Heart right ventricle (tissue), 16 donors: ENCODE measurements around the gene SH3TC1. TPM values are rescaled to one million over a fixed set of nuclear protein-coding genes. Genes with fewer than 3 reads are reported as not detected.

Experiments
- ATAC-seq, 8 donors: fragments of 200-7000 bp; cut with Tn5 transposase; one replicate each; pipeline ENCODE4 v1.9.1; 2020; ENCODE audit warnings: mild to moderate bottlenecking in 8 of 8, moderate library complexity in 8 of 8, moderate number of reproducible peaks in 1 of 8
- DNase-seq, 2 donors: peaks; one replicate each; pipeline ENCODE4 v3.0.0-alpha.2; 2020
- H3K27ac ChIP-seq, 10 donors: fragments of 200-600 bp; sonication (generic) in 2 of 10; one replicate each; pipeline versions ENCODE4 v1.5.0 to v1.8.0; 2020 to 2022; ENCODE audit warnings: mild to moderate bottlenecking in 3 of 10
- H3K27me3 ChIP-seq, 7 donors: fragments of 200-600 bp; one replicate each; pipeline ENCODE4 v1.8.0; 2021 to 2022; ENCODE audit warnings: mild to moderate bottlenecking in 2 of 7
- H3K36me3 ChIP-seq, 9 donors: fragments of 200-600 bp; sonication (generic) in 1 of 9; one replicate each; pipeline versions ENCODE4 v1.5.0 to v1.8.0; 2020 to 2022; ENCODE audit warnings: mild to moderate bottlenecking in 2 of 9
- H3K4me1 ChIP-seq, 9 donors: fragments of 200-600 bp; sonication (generic) in 1 of 9; one replicate each; pipeline versions ENCODE4 v1.5.0 to v1.8.0; 2020 to 2022; ENCODE audit warnings: mild to moderate bottlenecking in 4 of 9
- H3K4me3 ChIP-seq, 10 donors: fragments of 200-600 bp; sonication (generic) in 2 of 10; one replicate each; pipeline versions ENCODE4 v1.5.0 to v1.8.0; 2020 to 2022; ENCODE audit warnings: mild to moderate bottlenecking in 7 of 10, moderate library complexity in 2 of 10
- H3K9me3 ChIP-seq, 11 donors: fragments of 200-600 bp in 10 of 11; sonication (generic) in 2 of 11; one replicate each; pipeline versions ENCODE4 v1.5.0 to v1.8.0; 2013 to 2022; ENCODE audit warnings: mild to moderate bottlenecking in 2 of 11, control low read depth in 1 of 11, moderate library complexity in 1 of 11
- WGBS, 2 donors: extraction: QIAGEN DNeasy Blood & Tissue Kit; methylation state at CpG; one replicate each; pipeline ENCODE4 v1.1.7; 2013; ENCODE audit warnings: inconsistent platforms in 1 of 2; 5-methylcytosine and 5-hydroxymethylcytosine counted together
- intact Hi-C, 10 donors: fragments of 100-400 bp; cut with DNase I; formaldehyde crosslinking; loops; one replicate each; pipeline versions ENCODE4 v1.11.1 to v1.14.2; 2022
- polyA plus RNA-seq, 2 donors: library from polyadenylated mRNA; stranded (reverse); fragments of 200-250 nt; gene quantifications; one replicate each; pipeline ENCODE4 v1.2.3, GENCODE V29; 2013
- total RNA-seq, 10 donors: library from RNA; stranded (reverse); fragmentation: NEBNext Ultra II Directional in 3 of 10; extraction: Animal tissue kit (Norgen Biotek cat#: 25700) in 3 of 10; gene quantifications; one replicate each; pipeline versions ENCODE4 v1.2.1 to v1.2.4, GENCODE V29; 2021 to 2023
- TF ChIP-seq, protein P1 (sequence below), 9 donors: fragments of 200-600 bp; sonication (generic) in 2 of 9; IDR thresholded peaks; one replicate each; pipeline versions ENCODE4 v1.5.0 to v1.8.0; 2021 to 2022; ENCODE audit warnings: antibody characterized with exemption in 9 of 9, mild to moderate bottlenecking in 5 of 9, moderate library complexity in 1 of 9
- donor health status: Arrhythmogenic right ventricular cardiomyopathy.
- donor health status: ischemic (EF 13 %, LVEDD 7.1; RV severe dilation, severe dysfunction).
- donor health status: healthy with polysubstance abuse.
- donor health status: DM: no; HTN: yes; CAD: no.
- donor health status: DM: no; HTN: no; CAD: no.
- donor health status: ischemic (EF 25% LVEDD 6.9; RV normal size, moderate dysfunction).
- donor health status: ischemic (EF 25% LVEDD 5.7; RV mildly dilated, moderate dysfunction).
- donor health status: healthy.
- donor health status: DM: yes; HTN: yes; CAD: no.
- donor health status: Ischemic cardiomyopathy.
- donor health status: ischemic (EF 35%, LVEDD 5.7; RV mildly dilated, moderate dysfunction).
- donor health status: nonischemic (EF 11% LVEDD 7.7; RV severe dilation, severe dysfunction).
- donor health status: DM: yes; HTN: yes; CAD: no.
- donor health status: PGD.
- donor health status: ischemic (EF 29% LVEDD 5.4; RV normal size, mild dysfunction).
- donor health status: nonischemic (EF 23%, LVEDD 6.1; RV moderate dilation, normal function).

The SH3TC1 gene
- total and polyA plus RNA-seq, 12 donors = 7.4 to 22.8 (median 11.2) TPM

DNA sequence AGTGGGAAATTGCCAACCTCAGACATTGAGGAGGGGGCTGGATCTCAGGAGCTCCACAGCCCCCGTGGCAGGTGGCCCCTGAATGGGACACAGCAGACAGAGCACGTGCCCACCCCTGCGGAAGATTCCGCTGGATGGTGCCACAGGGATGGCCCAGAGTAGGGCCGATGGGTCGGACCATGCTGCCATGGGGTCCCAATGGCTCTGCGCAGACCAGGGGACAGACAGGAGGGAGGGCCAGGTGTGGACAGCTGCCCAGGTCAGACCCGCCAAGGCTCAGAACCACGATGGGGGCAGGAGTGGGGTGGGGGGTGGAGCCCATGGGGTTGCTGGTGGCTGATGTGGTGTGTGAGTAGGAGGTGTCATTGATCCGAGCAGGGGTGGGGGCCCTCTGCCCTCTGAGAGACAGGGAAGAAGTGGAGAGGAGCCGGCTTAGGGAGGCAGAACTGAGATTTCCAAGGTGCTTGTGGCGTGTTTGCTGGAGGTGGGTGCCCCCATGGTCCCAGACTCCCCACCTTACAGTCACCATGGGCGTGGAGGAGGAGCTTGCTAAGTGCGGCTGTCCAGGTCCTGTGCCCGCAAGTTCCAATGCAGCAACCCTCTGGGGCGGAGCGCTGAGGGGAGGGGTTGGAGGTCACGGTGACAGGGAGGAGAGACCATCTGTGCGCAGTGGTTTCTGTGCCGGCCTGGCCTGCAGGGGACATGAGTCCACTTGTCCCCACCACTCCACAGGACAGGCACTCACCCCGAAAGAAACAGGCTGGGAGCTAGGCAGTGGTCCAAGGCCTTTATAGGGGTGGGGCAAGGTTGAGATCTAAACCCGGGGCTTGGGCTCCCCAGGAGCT is 12.9 kb downstream of the SH3TC1 start:
- H3K36me3 ChIP-seq = peaks cover 0 to 76% (median 0%) of the 10 kb centered on the region in 9 donors
- WGBS, 2 donors = 91% methylated on average over 22 of the region's 22 CpGs
- DNase-seq = no peak
- intact Hi-C loops = loop anchor here in 1 of 10 donors (1.0 kb wide), 1 partner anchor 26 kb away; no protein-coding TSS in a partner anchor
- TF ChIP-seq, protein P1, sequence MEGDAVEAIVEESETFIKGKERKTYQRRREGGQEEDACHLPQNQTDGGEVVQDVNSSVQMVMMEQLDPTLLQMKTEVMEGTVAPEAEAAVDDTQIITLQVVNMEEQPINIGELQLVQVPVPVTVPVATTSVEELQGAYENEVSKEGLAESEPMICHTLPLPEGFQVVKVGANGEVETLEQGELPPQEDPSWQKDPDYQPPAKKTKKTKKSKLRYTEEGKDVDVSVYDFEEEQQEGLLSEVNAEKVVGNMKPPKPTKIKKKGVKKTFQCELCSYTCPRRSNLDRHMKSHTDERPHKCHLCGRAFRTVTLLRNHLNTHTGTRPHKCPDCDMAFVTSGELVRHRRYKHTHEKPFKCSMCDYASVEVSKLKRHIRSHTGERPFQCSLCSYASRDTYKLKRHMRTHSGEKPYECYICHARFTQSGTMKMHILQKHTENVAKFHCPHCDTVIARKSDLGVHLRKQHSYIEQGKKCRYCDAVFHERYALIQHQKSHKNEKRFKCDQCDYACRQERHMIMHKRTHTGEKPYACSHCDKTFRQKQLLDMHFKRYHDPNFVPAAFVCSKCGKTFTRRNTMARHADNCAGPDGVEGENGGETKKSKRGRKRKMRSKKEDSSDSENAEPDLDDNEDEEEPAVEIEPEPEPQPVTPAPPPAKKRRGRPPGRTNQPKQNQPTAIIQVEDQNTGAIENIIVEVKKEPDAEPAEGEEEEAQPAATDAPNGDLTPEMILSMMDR (IDR thresholded peaks at IDR 0.05) = no peak
- H3K27me3 ChIP-seq = no peaks in the 10 kb centered on the region
- H3K4me3 ChIP-seq = no peak overlapping the region
- no peak overlapping the region for H3K27ac ChIP-seq
- ATAC-seq = no peak
- no peaks in the 10 kb centered on the region for H3K9me3 ChIP-seq
- H3K4me1 ChIP-seq = peaks cover 0 to 32% (median 8%) of the 10 kb centered on the region in 9 donors

DNA sequence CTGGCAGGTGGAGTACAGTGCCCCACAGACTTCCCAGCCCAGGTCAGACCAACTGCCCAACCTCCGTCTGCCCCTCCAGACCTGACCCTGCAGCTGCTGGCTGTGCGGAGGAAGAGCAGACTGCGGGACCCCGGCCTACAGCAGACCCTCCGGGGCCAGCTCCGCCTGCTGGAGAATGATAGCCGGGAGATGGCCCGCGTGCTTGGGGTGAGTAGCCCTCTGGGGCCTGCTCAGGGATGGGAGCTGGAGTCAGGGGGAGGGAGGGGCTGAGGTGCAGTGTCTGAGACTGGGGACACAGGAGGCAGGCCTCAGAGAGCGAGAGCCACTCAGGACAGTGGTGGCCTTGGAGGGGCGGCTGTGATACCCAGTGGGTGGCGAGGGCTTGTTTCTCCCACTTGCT is 13.5 kb downstream of the SH3TC1 start:
- Histone ChIP-seq H3K27ac (no peak overlapping the region), H3K4me3 (no peak overlapping the region), H3K4me1 (peaks cover 0 to 26% (median 8%) of the 10 kb centered on the region in 9 donors), H3K27me3 (no peaks in the 10 kb centered on the region), H3K9me3 (no peaks in the 10 kb centered on the region), H3K36me3 (peaks cover 0 to 79% (median 0%) of the 10 kb centered on the region in 9 donors)
- ATAC-seq (no peak), DNase-seq (no peak)
- intact Hi-C loops = loop anchor here in 1 of 10 donors (1.0 kb wide), 1 partner anchor 26 kb away; no protein-coding TSS in a partner anchor
- TF ChIP-seq, protein P1 (IDR thresholded peaks at IDR 0.05) = no peak
- 92 to 93% methylated on average over 12 of the region's 12 CpGs for WGBS, 2 donors

DNA sequence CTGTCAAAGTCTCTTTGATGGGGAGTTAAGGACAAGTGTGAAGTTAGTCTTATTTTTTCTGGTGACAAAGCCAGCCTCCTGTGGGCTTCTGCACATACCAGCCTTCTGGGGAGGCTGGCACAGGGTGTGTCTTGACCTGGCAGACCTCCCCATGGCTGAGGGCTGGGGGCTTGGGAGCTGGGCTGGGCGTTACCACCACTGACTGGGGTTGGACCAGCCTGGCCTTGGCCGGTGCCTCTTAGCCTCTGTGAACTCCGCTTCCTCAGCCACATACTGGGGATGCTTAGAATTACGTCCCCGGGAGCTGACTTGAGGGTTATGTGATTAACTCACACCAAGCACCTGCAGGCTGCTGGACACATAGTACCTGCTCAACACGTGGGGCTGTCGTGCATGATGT is 14.0 kb downstream of the SH3TC1 start:
- no peak overlapping the region for H3K4me3 ChIP-seq
- TF ChIP-seq, protein P1 (IDR thresholded peaks at IDR 0.05) = no peak
- H3K27ac ChIP-seq = no peak overlapping the region
- H3K27me3 ChIP-seq = no peaks in the 10 kb centered on the region
- DNase-seq (no peak), ATAC-seq (no peak)
- H3K9me3 ChIP-seq = no peaks in the 10 kb centered on the region
- WGBS, 2 donors = 83 to 90% methylated on average over 7 of the region's 7 CpGs
- intact Hi-C loops = no loop called here
- H3K36me3 ChIP-seq = peaks cover 0 to 79% (median 0%) of the 10 kb centered on the region in 9 donors
- H3K4me1 ChIP-seq = peaks cover 0 to 23% (median 8%) of the 10 kb centered on the region in 9 donors

DNA sequence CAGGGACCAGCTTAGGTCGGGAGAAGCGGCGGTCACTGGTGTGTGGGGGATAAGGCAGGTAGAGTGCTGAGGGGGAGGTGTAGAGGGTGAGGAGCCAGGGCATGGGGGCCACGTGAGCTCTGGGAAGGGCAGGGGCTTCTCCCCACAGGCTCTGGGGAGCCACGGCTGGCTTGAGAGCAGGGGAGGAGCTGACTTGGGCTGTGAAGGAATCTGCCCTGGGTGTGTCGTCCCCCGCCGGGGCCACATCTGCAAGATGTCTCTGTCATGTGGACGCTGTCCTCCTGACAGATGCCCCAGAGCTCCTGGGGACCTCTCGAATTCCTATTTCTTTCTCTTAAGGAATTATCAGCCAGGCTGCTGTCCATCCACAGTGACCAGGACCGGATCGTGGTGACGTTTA is 15.0 kb downstream of the SH3TC1 start:
- WGBS, 2 donors = 82 to 83% methylated on average over 13 of the region's 13 CpGs
- intact Hi-C loops = no loop called here
- Histone ChIP-seq H3K9me3 (no peaks in the 10 kb centered on the region), H3K4me1 (peaks cover 0 to 20% (median 8%) of the 10 kb centered on the region in 9 donors), H3K36me3 (peaks cover 0 to 79% (median 0%) of the 10 kb centered on the region in 9 donors), H3K4me3 (no peak overlapping the region), H3K27ac (no peak overlapping the region), H3K27me3 (no peaks in the 10 kb centered on the region)
- DNase-seq = no peak
- TF ChIP-seq, protein P1 (IDR thresholded peaks at IDR 0.05) = no peak
- ATAC-seq = no peak
